ENCODE results near the gene SPOCK1.

The SPOCK1 gene

DNA sequence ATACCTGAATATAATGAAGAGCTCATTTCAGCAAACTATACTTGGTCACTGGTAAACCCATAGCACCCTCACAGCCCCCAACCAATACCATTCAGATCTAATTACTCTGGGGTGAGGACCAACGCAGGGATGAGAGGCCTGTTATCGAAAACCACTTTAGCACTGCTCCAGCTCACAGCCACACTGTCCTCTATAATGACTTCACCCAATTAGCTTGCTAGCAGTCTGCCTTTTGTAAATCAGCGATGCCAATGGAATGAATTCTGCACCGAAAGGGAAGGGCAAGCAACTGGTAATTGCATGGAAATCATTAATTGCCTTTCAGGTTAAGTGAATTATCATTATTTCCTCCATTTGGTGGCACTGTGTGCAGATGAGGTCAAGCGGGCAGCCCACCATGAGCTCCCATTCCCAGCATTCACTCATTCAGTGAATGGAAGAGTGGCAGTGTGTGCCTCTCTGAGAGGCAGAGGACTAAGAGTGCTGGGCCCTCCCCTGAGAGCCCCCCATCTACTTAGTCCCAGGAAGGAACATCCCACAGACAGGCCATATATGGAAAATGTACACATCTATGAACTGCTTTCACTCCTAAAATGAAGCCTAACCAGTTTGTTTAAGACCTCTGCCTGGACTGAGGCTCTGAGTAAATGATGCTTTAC lies 262.1 kb downstream of the SPOCK1 start:
- H3K27ac ChIP-seq (ENCODE audit: low read length): no peak overlapping the region
- no peak overlapping the region for H2AFZ ChIP-seq (ENCODE audit: low read depth, low read length)
- H3K79me2 ChIP-seq (ENCODE audit: insufficient read depth, low read length): no peaks in the 10 kb centered on the region

DNA sequence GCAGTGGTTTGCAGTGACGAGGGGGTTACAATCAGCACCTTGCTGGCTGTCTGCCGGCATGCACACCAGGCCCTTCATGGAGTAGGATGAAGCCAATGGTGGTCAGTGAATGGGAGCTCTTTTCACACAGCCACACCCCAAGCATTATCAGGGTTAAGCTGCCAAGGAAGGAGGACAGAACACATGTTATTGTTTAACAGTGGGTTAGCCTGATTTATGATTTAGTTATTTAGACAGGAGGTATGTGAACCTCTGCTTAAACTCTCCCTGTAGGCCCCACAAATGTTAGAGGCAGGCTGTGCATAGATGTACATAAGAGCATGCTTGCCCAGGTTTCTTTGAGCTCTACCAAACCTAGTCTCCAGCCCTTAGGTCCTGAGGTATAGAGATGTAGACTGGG lies 262.9 kb downstream of the SPOCK1 start:
- H3K36me3 ChIP-seq (ENCODE audit: insufficient read depth, low read length): no peaks in the 10 kb centered on the region
- no peak overlapping the region for H3K9ac ChIP-seq (ENCODE audit: low read depth, low read length)
- DNase-seq (no peak), ATAC-seq (ENCODE audit: insufficient read depth, low read depth) (no peak)
- no peak for TF ChIP-seq EZH2 (IDR thresholded peaks at IDR 0.05; ENCODE audit: borderline replicate concordance, low read depth, low read length, severe bottlenecking)
- TF ChIP-seq, protein P1, sequence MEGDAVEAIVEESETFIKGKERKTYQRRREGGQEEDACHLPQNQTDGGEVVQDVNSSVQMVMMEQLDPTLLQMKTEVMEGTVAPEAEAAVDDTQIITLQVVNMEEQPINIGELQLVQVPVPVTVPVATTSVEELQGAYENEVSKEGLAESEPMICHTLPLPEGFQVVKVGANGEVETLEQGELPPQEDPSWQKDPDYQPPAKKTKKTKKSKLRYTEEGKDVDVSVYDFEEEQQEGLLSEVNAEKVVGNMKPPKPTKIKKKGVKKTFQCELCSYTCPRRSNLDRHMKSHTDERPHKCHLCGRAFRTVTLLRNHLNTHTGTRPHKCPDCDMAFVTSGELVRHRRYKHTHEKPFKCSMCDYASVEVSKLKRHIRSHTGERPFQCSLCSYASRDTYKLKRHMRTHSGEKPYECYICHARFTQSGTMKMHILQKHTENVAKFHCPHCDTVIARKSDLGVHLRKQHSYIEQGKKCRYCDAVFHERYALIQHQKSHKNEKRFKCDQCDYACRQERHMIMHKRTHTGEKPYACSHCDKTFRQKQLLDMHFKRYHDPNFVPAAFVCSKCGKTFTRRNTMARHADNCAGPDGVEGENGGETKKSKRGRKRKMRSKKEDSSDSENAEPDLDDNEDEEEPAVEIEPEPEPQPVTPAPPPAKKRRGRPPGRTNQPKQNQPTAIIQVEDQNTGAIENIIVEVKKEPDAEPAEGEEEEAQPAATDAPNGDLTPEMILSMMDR (IDR thresholded peaks at IDR 0.05; ENCODE audit: borderline replicate concordance, extremely low read depth, low read length, poor library complexity, severe bottlenecking): no peak
- no peaks in the 10 kb centered on the region for H4K20me1 ChIP-seq (ENCODE audit: insufficient read depth, low read length)
- no peaks in the 10 kb centered on the region for H3K4me1 ChIP-seq (ENCODE audit: insufficient read depth, low read length)
- no peak overlapping the region for H3K4me3 ChIP-seq (ENCODE audit: low read depth in 1 of 2, low read length in 2 of 2)
- H3K27me3 ChIP-seq (ENCODE audit: insufficient read depth, low read length, poor library complexity): peaks cover 5% of the 10 kb centered on the region
- no peak overlapping the region for H3K27ac ChIP-seq (ENCODE audit: low read length)
- H2AFZ ChIP-seq (ENCODE audit: low read depth, low read length): no peak overlapping the region
- H3K9me3 ChIP-seq (ENCODE audit: insufficient read depth, low read length, severe bottlenecking): no peaks in the 10 kb centered on the region
- no peak overlapping the region for H3K4me2 ChIP-seq (ENCODE audit: insufficient read depth, low read length)
- no peaks in the 10 kb centered on the region for H3K79me2 ChIP-seq (ENCODE audit: insufficient read depth, low read length)

More for the DNA sequence above, 262.1 kb downstream of the SPOCK1 start:
- no peak overlapping the region for H3K9ac ChIP-seq (ENCODE audit: low read depth, low read length)
- H3K4me1 ChIP-seq (ENCODE audit: insufficient read depth, low read length): no peaks in the 10 kb centered on the region
- DNase-seq (no peak), ATAC-seq (ENCODE audit: insufficient read depth, low read depth) (no peak)
- TF ChIP-seq, protein P1 (IDR thresholded peaks at IDR 0.05; ENCODE audit: borderline replicate concordance, extremely low read depth, low read length, poor library complexity, severe bottlenecking): no peak
- no peak for TF ChIP-seq EZH2 (IDR thresholded peaks at IDR 0.05; ENCODE audit: borderline replicate concordance, low read depth, low read length, severe bottlenecking)
- H3K4me2 ChIP-seq (ENCODE audit: insufficient read depth, low read length): no peak overlapping the region
- H3K27me3 ChIP-seq (ENCODE audit: insufficient read depth, low read length, poor library complexity): peaks cover 5% of the 10 kb centered on the region
- no peak overlapping the region for H3K4me3 ChIP-seq (ENCODE audit: low read depth in 1 of 2, low read length in 2 of 2)
- H4K20me1 ChIP-seq (ENCODE audit: insufficient read depth, low read length): no peaks in the 10 kb centered on the region
- no peaks in the 10 kb centered on the region for H3K9me3 ChIP-seq (ENCODE audit: insufficient read depth, low read length, severe bottlenecking)
- H3K36me3 ChIP-seq (ENCODE audit: insufficient read depth, low read length): no peaks in the 10 kb centered on the region

- H3K27ac ChIP-seq (ENCODE audit: low read length): no peak overlapping the region
- no peak overlapping the region for H3K9ac ChIP-seq (ENCODE audit: low read depth, low read length)
- H3K36me3 ChIP-seq (ENCODE audit: insufficient read depth, low read length): no peaks in the 10 kb centered on the region
- no peak for TF ChIP-seq EZH2 (IDR thresholded peaks at IDR 0.05; ENCODE audit: borderline replicate concordance, low read depth, low read length, severe bottlenecking)
- TF ChIP-seq, protein P1 (IDR thresholded peaks at IDR 0.05; ENCODE audit: borderline replicate concordance, extremely low read depth, low read length, poor library complexity, severe bottlenecking): no peak
- H3K9me3 ChIP-seq (ENCODE audit: insufficient read depth, low read length, severe bottlenecking): no peaks in the 10 kb centered on the region
- no peaks in the 10 kb centered on the region for H4K20me1 ChIP-seq (ENCODE audit: insufficient read depth, low read length)
- H3K4me2 ChIP-seq (ENCODE audit: insufficient read depth, low read length): no peak overlapping the region
- no peaks in the 10 kb centered on the region for H3K4me1 ChIP-seq (ENCODE audit: insufficient read depth, low read length)
- H3K27me3 ChIP-seq (ENCODE audit: insufficient read depth, low read length, poor library complexity): peaks cover 5% of the 10 kb centered on the region
- ATAC-seq (ENCODE audit: insufficient read depth, low read depth) (no peak), DNase-seq (no peak)
- no peak overlapping the region for H3K4me3 ChIP-seq (ENCODE audit: low read depth in 1 of 2, low read length in 2 of 2)
- no peaks in the 10 kb centered on the region for H3K79me2 ChIP-seq (ENCODE audit: insufficient read depth, low read length)
- H2AFZ ChIP-seq (ENCODE audit: low read depth, low read length): no peak overlapping the region
These were observed 263.9 kb downstream of the SPOCK1 start for GRCh38 chr5:137234973-137235943.
